HEK293 (cell line): ENCODE measurements around the gene CADPS2.

Source experiments
- ZNF138 ChIP-seq: fragments of 450-650 bp; formaldehyde crosslinking; IDR thresholded peaks from 2 replicates; pipeline ENCODE4 v1.5.1; 2016; ENCODE audit warnings: missing biosample characterization, missing genetic modification characterization, borderline replicate concordance
- ZSCAN5A ChIP-seq: fragments of 450-650 bp; formaldehyde crosslinking; IDR thresholded peaks from 2 replicates; pipeline ENCODE4 v1.5.1; 2016; ENCODE audit warnings: missing biosample characterization, missing genetic modification characterization
- TF ChIP-seq, protein P1 (sequence below): fragments of 450-650 bp; formaldehyde crosslinking; IDR thresholded peaks from 2 replicates; pipeline ENCODE4 v1.5.1; 2016; ENCODE audit warnings: missing biosample characterization, missing genetic modification characterization
- TF ChIP-seq, protein P2 (sequence below): fragments of 450-650 bp; formaldehyde crosslinking; IDR thresholded peaks from 2 replicates; pipeline ENCODE4 v1.5.1; 2016; ENCODE audit warnings: missing biosample characterization, missing genetic modification characterization

GRCh38 chr7:122298131-122298530 is 588.1 kb downstream of the CADPS2 start:
- TF ChIP-seq, protein P1, sequence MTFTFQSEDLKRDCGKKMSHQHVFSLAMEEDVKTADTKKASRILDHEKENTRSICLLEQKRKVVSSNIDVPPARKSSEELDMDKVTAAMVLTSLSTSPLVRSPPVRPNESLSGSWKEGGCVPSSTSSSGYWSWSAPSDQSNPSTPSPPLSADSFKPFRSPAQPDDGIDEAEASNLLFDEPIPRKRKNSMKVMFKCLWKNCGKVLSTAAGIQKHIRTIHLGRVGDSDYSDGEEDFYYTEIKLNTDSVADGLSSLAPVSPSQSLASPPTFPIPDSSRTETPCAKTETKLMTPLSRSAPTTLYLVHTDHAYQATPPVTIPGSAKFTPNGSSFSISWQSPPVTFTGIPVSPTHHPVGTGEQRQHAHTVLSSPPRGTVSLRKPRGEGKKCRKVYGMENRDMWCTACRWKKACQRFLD (tag by site-specific recombination) = no peak
- TF ChIP-seq, protein P2, sequence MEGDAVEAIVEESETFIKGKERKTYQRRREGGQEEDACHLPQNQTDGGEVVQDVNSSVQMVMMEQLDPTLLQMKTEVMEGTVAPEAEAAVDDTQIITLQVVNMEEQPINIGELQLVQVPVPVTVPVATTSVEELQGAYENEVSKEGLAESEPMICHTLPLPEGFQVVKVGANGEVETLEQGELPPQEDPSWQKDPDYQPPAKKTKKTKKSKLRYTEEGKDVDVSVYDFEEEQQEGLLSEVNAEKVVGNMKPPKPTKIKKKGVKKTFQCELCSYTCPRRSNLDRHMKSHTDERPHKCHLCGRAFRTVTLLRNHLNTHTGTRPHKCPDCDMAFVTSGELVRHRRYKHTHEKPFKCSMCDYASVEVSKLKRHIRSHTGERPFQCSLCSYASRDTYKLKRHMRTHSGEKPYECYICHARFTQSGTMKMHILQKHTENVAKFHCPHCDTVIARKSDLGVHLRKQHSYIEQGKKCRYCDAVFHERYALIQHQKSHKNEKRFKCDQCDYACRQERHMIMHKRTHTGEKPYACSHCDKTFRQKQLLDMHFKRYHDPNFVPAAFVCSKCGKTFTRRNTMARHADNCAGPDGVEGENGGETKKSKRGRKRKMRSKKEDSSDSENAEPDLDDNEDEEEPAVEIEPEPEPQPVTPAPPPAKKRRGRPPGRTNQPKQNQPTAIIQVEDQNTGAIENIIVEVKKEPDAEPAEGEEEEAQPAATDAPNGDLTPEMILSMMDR (tag by site-specific recombination) = no peak
- no peak for TF ChIP-seq ZNF138 (tag by site-specific recombination)
- no peak for TF ChIP-seq ZSCAN5A (tag by site-specific recombination)
